Muscle of back (tissue), 11 donors: ENCODE measurements around the gene ANG. TPM values are rescaled to one million over a fixed set of nuclear protein-coding genes. Genes with fewer than 3 reads are reported as not detected.
"Not testable (repeated sequence)": the region's sequence is repeated elsewhere in the genome, so short reads cannot be mapped to it uniquely, and the experiment has no call there.

Experiments
- DNase-seq, 3 donors: peaks; one replicate each; pipeline versions ENCODE4 v3.0.0 to v3.0.0-alpha.2; 2013
- polyA plus RNA-seq, 10 donors: library from polyadenylated mRNA; unstranded; fragments of 120-200 nt; gene quantifications; one replicate each; pipeline ENCODE4 v1.2.1, GENCODE V29; 2013; ENCODE audit not compliant: insufficient read length in 10 of 10

ANG gene
- polyA plus RNA-seq, 10 donors = 2.2 to 3.6 (median 2.6) TPM

DNA sequence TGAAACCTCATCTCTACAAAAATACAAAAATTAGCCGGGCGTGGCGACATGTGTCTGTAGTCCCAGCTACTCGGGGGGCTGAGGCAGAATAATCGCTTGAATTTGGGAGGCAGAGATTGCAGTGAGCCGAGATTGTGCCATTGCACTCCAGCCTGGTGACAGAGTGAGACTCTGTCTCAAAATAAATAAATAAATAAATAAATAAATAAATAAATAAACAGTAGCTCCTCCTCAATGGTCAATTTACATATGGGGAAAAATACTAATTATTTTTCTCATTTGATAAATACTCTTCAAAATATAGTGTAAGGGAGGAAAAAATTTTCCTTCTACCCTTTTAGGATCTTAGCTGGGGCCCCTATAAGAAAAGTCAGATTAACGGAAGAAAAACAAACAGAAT, 49.7 kb downstream of the ANG start:
- not testable (repeated sequence) for DNase-seq

DNA sequence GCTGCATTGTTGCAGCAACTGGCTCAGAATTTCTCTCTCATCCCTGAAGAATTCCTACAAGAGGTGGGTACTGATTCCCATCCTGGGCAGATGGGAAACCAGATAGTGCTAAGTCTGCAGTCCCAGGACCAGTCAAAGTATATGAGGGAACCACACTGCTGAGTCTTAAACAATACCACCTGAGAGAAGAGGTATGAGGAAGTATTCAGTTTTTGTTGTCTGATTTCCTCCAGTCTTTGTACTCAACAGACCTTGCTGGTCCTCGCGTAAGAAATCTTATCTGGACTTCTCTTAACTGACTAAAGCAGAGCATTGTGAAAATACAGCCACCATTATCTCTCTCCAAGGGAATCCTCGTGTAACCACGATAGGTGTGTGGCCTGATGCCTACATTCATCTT, 53.6 kb downstream of the ANG start:
- no peak for DNase-seq

DNA sequence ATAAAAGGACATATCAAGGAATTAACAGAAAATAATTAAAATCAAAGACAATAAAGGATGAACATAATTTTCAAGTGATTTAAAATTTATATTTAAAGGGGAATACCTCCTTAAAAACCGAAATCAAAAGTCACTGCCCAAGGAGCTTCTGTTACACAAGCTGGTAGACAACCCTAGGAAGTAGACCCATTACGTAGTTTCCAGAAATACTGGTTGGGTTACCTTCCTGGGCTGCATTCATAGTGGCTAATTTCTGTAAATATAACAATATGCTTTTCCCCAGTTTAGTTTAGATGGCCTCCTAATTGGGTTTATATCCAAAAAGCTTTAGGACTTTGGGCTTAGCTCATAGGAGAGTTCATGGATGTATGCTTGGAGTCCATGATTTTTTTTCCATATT, 55.0 kb downstream of the ANG start:
- DNase-seq = no peak

Other genes with a start within 250 kb of the ANG start
- gene OSGEP, start 234.0 kb upstream of the ANG start, polyA plus RNA-seq = 10 to 100 TPM; 24.8 to 50.0 (median 32.4) TPM
- gene APEX1, start 233.5 kb upstream of the ANG start, polyA plus RNA-seq = 100 to 1,000 TPM; 136 to 200 (median 160) TPM
- gene PIP4P1, start 227.3 kb upstream of the ANG start, polyA plus RNA-seq = 10 to 100 TPM; 15.7 to 31.4 (median 19.8) TPM
- gene PNP, start 219.4 kb upstream of the ANG start, polyA plus RNA-seq = 10 to 100 TPM in 8 of 10 donors, 1 to 10 TPM in 2; 8.7 to 17.2 (median 11.9) TPM
- under 1 TPM in 2 of 10 donors, not detected in 8; 0.18 to 0.21 TPM for gene RNASE10, start 183.2 kb upstream of the ANG start, polyA plus RNA-seq
- not detected for gene RNASE9, start 127.7 kb upstream of the ANG start, polyA plus RNA-seq
- not detected for gene RNASE11, start 100.8 kb upstream of the ANG start, polyA plus RNA-seq
- gene RNASE12, start 97.4 kb upstream of the ANG start, polyA plus RNA-seq = not detected
- gene OR6S1, start 47.1 kb upstream of the ANG start, polyA plus RNA-seq = not detected
- gene RNASE4, start 4.2 kb upstream of the ANG start, polyA plus RNA-seq = 10 to 100 TPM in 1 of 10 donors, 1 to 10 TPM in 9; 1.3 to 10.3 (median 4.0) TPM
- not detected for gene EDDM3A, start 57.1 kb downstream of the ANG start, polyA plus RNA-seq
- not detected for gene EDDM3B, start 79.6 kb downstream of the ANG start, polyA plus RNA-seq
- gene RNASE6, start 92.5 kb downstream of the ANG start, polyA plus RNA-seq = 1 to 10 TPM; 5.3 to 7.1 (median 6.1) TPM
- gene RNASE1, start 114.1 kb downstream of the ANG start, polyA plus RNA-seq = 100 to 1,000 TPM; 142 to 246 (median 201) TPM
- 1 to 10 TPM in 1 of 10 donors, under 1 TPM in 4, not detected in 5; 0.19 to 1.2 (median 0.41) TPM for gene RNASE3, start 202.6 kb downstream of the ANG start, polyA plus RNA-seq